Stomach smooth muscle (tissue), 2 donors: ENCODE results near the gene SPAG17.

Experiments used
- H3K27ac ChIP-seq: one replicate; pipeline ENCODE4 v1.7.0; 2013; ENCODE audit warnings: mild to moderate bottlenecking, low read length, inconsistent platforms
- H3K27me3 ChIP-seq, 2 donors: one replicate each; pipeline ENCODE4 v1.7.0; 2013; ENCODE audit warnings: low read length in 2 of 2; ENCODE audit not compliant: insufficient read depth in 2 of 2, control insufficient read depth in 1 of 2
- H3K36me3 ChIP-seq, 2 donors: one replicate each; pipeline ENCODE4 v1.7.0; 2013; ENCODE audit warnings: low read length in 2 of 2; ENCODE audit not compliant: control insufficient read depth in 2 of 2, insufficient read depth in 2 of 2
- H3K4me1 ChIP-seq: one replicate; pipeline ENCODE4 v1.7.0; 2013; ENCODE audit warnings: low read length; ENCODE audit not compliant: control insufficient read depth, insufficient read depth
- H3K4me3 ChIP-seq, 2 donors: one replicate each; pipeline ENCODE4 v1.7.0; 2013; ENCODE audit warnings: low read length in 2 of 2
- H3K9ac ChIP-seq, 2 donors: one replicate each; pipeline ENCODE4 v1.7.0; 2013; ENCODE audit warnings: low read length in 2 of 2, mild to moderate bottlenecking in 1 of 2
- H3K9me3 ChIP-seq, 2 donors: one replicate each; pipeline ENCODE4 v1.7.0; 2013; ENCODE audit warnings: low read length in 2 of 2; ENCODE audit not compliant: control insufficient read depth in 2 of 2
- donor health status: healthy.
- donor health status: Pancreatic carcinoma.

The SPAG17 gene

DNA sequence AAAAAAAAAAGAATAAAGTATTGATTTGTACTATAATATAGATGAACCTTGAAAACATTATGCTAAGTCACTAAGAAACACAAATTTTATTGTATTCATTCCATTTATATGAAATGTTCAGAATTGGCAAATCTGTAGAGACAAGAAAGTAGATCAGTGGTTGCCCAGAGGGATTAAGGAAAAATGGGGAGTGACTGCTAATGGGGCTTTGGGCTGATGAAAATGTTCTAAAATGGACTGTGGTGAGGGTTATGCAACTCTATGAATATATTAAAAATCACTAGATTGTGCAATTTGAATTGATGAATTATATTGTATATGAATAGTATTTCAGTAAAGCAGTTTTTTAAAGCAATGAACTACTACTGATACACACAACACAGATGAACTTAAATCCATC lies 265.7 kb downstream of the SPAG17 start:
- H3K4me1 ChIP-seq, result no peaks in the 10 kb centered on the region
- H3K4me3 ChIP-seq, result no peak overlapping the region
- no peaks in the 10 kb centered on the region for H3K27me3 ChIP-seq
- H3K9me3 ChIP-seq, result no peaks in the 10 kb centered on the region
- H3K27ac ChIP-seq, result no peak overlapping the region
- no peak overlapping the region for H3K9ac ChIP-seq
- H3K36me3 ChIP-seq, result peaks cover 10 to 30% of the 10 kb centered on the region in 2 donors

DNA sequence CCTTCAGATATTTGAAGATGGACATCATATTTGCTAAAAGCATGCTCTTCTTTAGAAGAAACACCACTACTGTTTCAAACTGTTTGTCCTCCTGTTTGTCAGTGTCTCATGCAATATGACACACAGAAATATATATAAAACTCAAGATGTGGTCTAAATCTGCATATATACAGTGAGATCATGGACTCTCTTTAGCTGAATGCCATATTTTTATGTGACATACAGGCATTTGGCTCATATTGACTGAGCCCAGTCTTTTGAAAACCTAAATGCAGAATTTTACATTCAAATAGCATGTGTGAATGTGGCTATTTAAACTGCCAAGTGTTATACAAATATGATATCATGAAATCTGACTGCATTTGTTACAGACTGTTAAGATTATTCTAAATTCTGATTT lies 274.0 kb downstream of the SPAG17 start:
- Histone ChIP-seq H3K27me3 (no peaks in the 10 kb centered on the region), H3K9me3 (no peaks in the 10 kb centered on the region), H3K9ac (no peak overlapping the region), H3K4me3 (no peak overlapping the region), H3K27ac (no peak overlapping the region), H3K36me3 (peaks cover 14 to 56% of the 10 kb centered on the region in 2 donors), H3K4me1 (no peaks in the 10 kb centered on the region)

DNA sequence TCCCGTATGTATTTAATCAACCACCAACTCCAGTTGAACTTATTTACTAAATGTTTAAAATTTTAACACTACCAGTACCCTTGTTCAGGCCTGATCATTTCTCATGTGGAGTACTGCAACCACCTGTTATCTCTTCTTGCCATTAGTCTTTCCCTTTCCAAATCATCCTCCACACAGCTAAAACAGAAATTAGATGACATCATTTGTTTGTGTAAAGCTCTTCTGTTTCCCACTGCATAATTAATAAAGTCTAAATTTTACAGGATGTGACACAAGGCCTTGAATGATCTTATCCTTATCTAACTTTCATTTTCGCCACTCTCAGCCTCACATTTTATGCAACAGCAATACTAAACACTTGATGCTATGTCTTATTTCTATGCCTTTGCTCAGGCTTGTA lies 280.0 kb downstream of the SPAG17 start:
- no peaks in the 10 kb centered on the region for H3K27me3 ChIP-seq
- H3K27ac ChIP-seq, result no peak overlapping the region
- H3K4me3 ChIP-seq, result no peak overlapping the region
- H3K9me3 ChIP-seq, result no peaks in the 10 kb centered on the region
- H3K4me1 ChIP-seq, result no peaks in the 10 kb centered on the region
- H3K36me3 ChIP-seq, result peaks cover 15 to 29% of the 10 kb centered on the region in 2 donors
- H3K9ac ChIP-seq, result no peak overlapping the region

DNA sequence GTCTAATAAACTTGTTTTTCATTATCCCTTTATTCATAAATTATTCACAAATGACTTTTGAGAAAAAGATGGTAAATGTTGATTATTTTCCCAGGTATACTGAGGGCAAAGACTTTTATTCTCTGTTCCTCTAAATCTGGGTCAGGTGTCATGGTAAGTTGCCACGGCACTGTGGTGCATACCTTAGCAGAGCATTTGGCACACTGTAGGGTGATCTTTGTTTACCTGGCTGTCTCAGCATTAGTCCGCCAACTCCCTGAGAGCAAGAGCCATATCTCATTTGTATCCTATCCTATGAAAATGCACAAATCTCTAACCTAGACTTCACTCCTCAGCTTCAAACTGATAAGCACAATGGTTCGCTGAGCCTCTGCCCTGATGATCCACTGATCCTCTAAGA lies 280.5 kb downstream of the SPAG17 start:
- Histone ChIP-seq H3K36me3 (peaks cover 15 to 28% of the 10 kb centered on the region in 2 donors), H3K4me3 (no peak overlapping the region)

More for the DNA sequence above, 280.5 kb downstream of the SPAG17 start:
- Histone ChIP-seq H3K27me3 (no peaks in the 10 kb centered on the region), H3K4me1 (no peaks in the 10 kb centered on the region), H3K9ac (no peak overlapping the region), H3K27ac (no peak overlapping the region), H3K9me3 (no peaks in the 10 kb centered on the region)
